Sigmoid colon (tissue), 7 donors: Measurements from ENCODE around the gene MLPH. TPM values are rescaled to one million over a fixed set of nuclear protein-coding genes. Genes with fewer than 3 reads are reported as not detected.

Experiments used
- DNase-seq: peaks from one replicate; pipeline ENCODE4 v3.0.0-alpha.2; 2019
- H3K27ac ChIP-seq, 4 donors: fragments of 200-600 bp; sonication (generic); one replicate each; pipeline ENCODE4 v1.5.1; 2016 to 2019; ENCODE audit warnings: mild to moderate bottlenecking in 1 of 4
- H3K27me3 ChIP-seq, 3 donors: fragments of 200-600 bp; sonication (generic); one replicate each; pipeline ENCODE4 v1.5.1; 2019; ENCODE audit warnings: mild to moderate bottlenecking in 1 of 3
- H3K36me3 ChIP-seq, 4 donors: fragments of 200-600 bp; sonication (generic); one replicate each; pipeline ENCODE4 v1.5.1; 2016 to 2019
- H3K4me1 ChIP-seq, 4 donors: fragments of 200-600 bp; sonication (generic); one replicate each; pipeline ENCODE4 v1.5.1; 2017 to 2019
- H3K4me3 ChIP-seq, 4 donors: fragments of 200-600 bp; sonication (generic); one replicate each; pipeline ENCODE4 v1.5.1; 2017 to 2019; ENCODE audit warnings: mild to moderate bottlenecking in 2 of 4, moderate library complexity in 1 of 4
- H3K9me3 ChIP-seq, 4 donors: fragments of 200-600 bp in 3 of 4; sonication (generic) in 3 of 4; one replicate each; pipeline versions ENCODE4 v1.5.1 to v1.6.1; 2013 to 2019
- EP300 ChIP-seq, 4 donors: sonication (generic); formaldehyde crosslinking; IDR thresholded peaks; one replicate each; pipeline ENCODE4 v1.6.1; 2017; ENCODE audit warnings: antibody characterized with exemption in 4 of 4
- POLR2A ChIP-seq, 2 donors: fragments of 450-650 bp; IDR thresholded peaks; one replicate each; pipeline ENCODE4 v1.6.1; 2016; ENCODE audit warnings: antibody characterized with exemption in 2 of 2, mild to moderate bottlenecking in 2 of 2, moderate library complexity in 2 of 2
- POLR2AphosphoS5 ChIP-seq, 4 donors: sonication (generic); formaldehyde crosslinking; IDR thresholded peaks; one replicate each; pipeline ENCODE4 v1.6.1; 2017; ENCODE audit warnings: antibody characterized with exemption in 4 of 4
- WGBS, 2 donors: extraction: QIAGEN DNeasy Blood & Tissue Kit; methylation state at CpG; one replicate each; pipeline ENCODE4 v1.1.7; 2013; 5-methylcytosine and 5-hydroxymethylcytosine counted together
- intact Hi-C: fragments of 100-400 bp; cut with DNase I; formaldehyde crosslinking; loops from one replicate; pipeline ENCODE4 v1.15.1; 2023
- polyA plus RNA-seq, 3 donors: library from polyadenylated mRNA; stranded (reverse); fragments of 200-250 nt; gene quantifications; one replicate each; pipeline ENCODE4 v1.2.3, GENCODE V29; 2013
- total RNA-seq, 4 donors: library from RNA; depleted of rRNA; stranded (reverse); fragments of >200 nt; gene quantifications; one replicate each; pipeline ENCODE4 v1.1.0, GENCODE V29; 2016
- TF ChIP-seq, protein P1 (sequence below), 4 experiments: fragments of 450-650 bp in 3 of 4; fragments of 200-600 bp in 1 of 4; IDR thresholded peaks; one replicate each; pipeline ENCODE4 v1.5.1; 2016 to 2019; ENCODE audit warnings: antibody characterized with exemption in 4 of 4, mild to moderate bottlenecking in 3 of 4, moderate library complexity in 2 of 4
- donor health status: healthy with polysubstance abuse.
- donor health status: Bipolar disorder and iron deficiency.
- donor health status: healthy.

Gene MLPH
- total and polyA plus RNA-seq, 7 donors, result 1.8 to 79.3 (median 21.9) TPM

DNA sequence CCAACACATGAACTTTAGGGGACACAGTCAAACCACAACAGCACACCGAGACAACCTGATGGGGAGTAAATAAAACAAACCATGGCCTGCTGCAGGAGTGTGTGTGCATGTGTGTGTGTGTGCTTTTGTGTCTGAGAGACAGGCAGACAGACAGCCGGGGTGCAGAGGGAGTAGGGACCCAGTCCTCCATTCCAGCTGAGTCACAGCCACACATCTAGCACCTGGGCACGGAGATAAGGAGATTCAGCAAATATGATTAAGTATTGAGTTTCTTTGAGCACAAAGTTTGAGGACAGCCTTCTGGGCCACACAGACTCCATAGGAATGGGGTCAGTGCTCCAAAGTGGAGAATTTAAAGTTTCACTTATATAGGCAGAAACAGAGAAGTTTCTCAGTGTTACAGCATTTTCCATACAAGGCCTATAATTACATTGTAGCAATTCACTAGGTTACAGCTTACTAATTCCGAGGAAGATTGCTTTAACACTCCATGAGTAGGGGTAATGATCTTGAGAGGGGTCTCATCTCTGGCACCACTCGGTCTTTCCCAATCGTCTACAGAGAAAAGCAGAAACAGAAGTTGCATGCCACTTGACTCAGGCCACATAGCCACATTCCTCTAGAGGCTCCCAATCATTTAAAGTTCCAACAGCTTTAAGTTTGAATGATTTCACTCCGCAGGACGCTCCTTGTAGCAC lies 48.5 kb downstream of the MLPH start:
- no peaks in the 10 kb centered on the region for H3K4me1 ChIP-seq
- no peaks in the 10 kb centered on the region for H3K9me3 ChIP-seq
- intact Hi-C loops, result no loop called here
- DNase-seq, result no peak
- H3K27ac ChIP-seq, result no peak overlapping the region
- 90 to 93% methylated on average over 8 of the region's 8 CpGs for whole genome bisulfite sequencing, 2 donors
- H3K4me3 ChIP-seq, result no peak overlapping the region
- TF ChIP-seq, protein P1, sequence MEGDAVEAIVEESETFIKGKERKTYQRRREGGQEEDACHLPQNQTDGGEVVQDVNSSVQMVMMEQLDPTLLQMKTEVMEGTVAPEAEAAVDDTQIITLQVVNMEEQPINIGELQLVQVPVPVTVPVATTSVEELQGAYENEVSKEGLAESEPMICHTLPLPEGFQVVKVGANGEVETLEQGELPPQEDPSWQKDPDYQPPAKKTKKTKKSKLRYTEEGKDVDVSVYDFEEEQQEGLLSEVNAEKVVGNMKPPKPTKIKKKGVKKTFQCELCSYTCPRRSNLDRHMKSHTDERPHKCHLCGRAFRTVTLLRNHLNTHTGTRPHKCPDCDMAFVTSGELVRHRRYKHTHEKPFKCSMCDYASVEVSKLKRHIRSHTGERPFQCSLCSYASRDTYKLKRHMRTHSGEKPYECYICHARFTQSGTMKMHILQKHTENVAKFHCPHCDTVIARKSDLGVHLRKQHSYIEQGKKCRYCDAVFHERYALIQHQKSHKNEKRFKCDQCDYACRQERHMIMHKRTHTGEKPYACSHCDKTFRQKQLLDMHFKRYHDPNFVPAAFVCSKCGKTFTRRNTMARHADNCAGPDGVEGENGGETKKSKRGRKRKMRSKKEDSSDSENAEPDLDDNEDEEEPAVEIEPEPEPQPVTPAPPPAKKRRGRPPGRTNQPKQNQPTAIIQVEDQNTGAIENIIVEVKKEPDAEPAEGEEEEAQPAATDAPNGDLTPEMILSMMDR (IDR thresholded peaks at IDR 0.05), result no peak
- TF ChIP-seq EP300 (IDR thresholded peaks at IDR 0.05) (no peak), POLR2AphosphoS5 (IDR thresholded peaks at IDR 0.05) (no peak), POLR2A (IDR thresholded peaks at IDR 0.05) (no peak)
- H3K27me3 ChIP-seq, result peaks cover 0 to 6% (median 0%) of the 10 kb centered on the region in 3 donors
- no peaks in the 10 kb centered on the region for H3K36me3 ChIP-seq

DNA sequence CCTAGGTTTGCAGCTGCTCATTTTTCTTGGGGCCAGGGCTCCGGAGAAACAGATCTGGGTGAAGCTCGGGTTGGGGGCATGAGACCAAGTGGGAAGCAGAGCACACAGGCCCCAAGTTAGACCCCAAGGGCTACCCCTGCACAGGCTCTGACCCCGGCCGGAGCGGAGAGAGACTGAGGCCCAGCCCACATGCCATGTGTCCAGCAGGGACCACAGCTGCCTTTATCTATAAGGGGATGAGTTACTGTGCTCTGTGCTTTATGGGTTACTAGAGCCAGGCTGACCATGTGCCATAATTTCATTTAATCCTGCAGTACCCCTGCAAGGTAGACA lies 49.0 kb downstream of the MLPH start:
- TF ChIP-seq EP300 (IDR thresholded peaks at IDR 0.05) (no peak), POLR2AphosphoS5 (IDR thresholded peaks at IDR 0.05) (no peak), POLR2A (IDR thresholded peaks at IDR 0.05) (no peak)
- TF ChIP-seq, protein P1 (IDR thresholded peaks at IDR 0.05), result no peak
- Histone ChIP-seq H3K9me3 (no peaks in the 10 kb centered on the region), H3K27ac (no peak overlapping the region), H3K4me1 (peaks cover 0 to 3% (median 0%) of the 10 kb centered on the region in 4 donors), H3K36me3 (no peaks in the 10 kb centered on the region), H3K27me3 (peaks cover 0 to 6% (median 0%) of the 10 kb centered on the region in 3 donors), H3K4me3 (no peak overlapping the region)
- no peak for DNase-seq
- 77 to 96% methylated on average over 5 of the region's 5 CpGs for WGBS, 2 donors
- intact Hi-C loops, result no loop called here

DNA sequence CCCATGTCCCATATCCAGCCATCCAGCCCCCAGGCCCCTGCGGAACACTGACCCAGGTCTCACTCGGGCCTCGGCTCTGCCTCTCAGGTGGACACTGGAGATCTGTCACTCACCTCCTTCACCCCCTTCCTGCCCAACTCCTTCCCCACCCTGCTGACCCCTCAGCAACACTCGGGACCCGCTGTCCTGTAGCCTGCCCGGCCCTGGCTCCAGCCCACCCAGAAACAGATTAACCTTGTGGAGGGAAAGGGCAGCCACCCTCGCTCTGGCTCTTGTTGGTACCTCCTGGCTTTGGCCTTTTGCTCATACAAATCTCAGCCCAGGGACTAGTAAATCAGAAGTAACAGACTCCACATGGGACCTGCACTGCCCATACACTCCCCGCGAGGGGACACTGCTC lies 49.6 kb downstream of the MLPH start:
- H3K27me3 ChIP-seq, result peaks cover 0 to 6% (median 0%) of the 10 kb centered on the region in 3 donors
- DNase-seq, result no peak
- WGBS, 2 donors, result 88 to 95% methylated on average over 9 of the region's 9 CpGs
- H3K4me1 ChIP-seq, result peaks cover 0 to 5% (median 0%) of the 10 kb centered on the region in 4 donors
- no peaks in the 10 kb centered on the region for H3K36me3 ChIP-seq
- H3K4me3 ChIP-seq, result no peak overlapping the region
- H3K27ac ChIP-seq, result no peak overlapping the region
- TF ChIP-seq EP300 (IDR thresholded peaks at IDR 0.05) (no peak), POLR2A (IDR thresholded peaks at IDR 0.05) (no peak), POLR2AphosphoS5 (IDR thresholded peaks at IDR 0.05) (no peak)
- TF ChIP-seq, protein P1 (IDR thresholded peaks at IDR 0.05), result no peak
- intact Hi-C loops, result no loop called here
- H3K9me3 ChIP-seq, result no peaks in the 10 kb centered on the region

DNA sequence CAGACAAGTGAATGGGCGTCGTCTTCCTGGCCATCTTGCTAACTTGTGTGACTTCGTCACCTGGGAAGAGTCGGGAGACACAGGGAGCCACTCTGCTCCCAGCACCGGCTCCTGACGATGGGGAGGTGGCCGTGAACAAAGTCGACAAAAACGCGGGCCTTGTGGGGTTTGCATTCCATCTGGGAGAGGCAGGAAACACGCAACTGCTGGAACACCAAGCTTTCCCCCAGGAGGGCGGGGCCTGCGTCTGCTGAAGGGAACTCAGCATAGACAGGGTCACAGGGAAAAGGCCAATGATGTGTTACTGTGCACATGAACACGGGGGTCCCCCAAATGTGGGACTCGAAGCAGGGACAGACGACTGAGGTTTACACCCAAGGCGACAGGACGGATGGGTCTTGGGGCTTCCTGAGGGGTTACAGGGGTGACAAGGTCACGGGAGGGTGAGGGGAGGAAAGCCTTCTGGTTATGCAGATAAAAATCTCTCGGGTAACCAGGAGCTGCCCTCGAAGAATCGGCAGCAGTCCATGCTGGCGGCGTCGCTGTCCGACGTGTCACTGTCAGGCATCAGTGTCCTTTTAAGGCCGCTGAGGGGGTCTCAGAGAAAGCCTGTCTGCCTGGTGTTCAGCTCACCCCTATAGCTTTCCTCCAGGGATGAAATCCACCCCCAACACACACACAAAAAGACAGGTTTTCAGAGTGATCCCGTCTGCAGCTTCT lies 51.1 kb downstream of the MLPH start:
- intact Hi-C loops, result no loop called here
- TF ChIP-seq POLR2A (IDR thresholded peaks at IDR 0.05) (no peak), POLR2AphosphoS5 (IDR thresholded peaks at IDR 0.05) (no peak), EP300 (IDR thresholded peaks at IDR 0.05) (no peak)
- TF ChIP-seq, protein P1 (IDR thresholded peaks at IDR 0.05), result no peak
- Histone ChIP-seq H3K9me3 (no peaks in the 10 kb centered on the region), H3K36me3 (no peaks in the 10 kb centered on the region), H3K27me3 (peaks cover 0 to 6% (median 0%) of the 10 kb centered on the region in 3 donors), H3K4me1 (peaks cover 0 to 5% (median 0%) of the 10 kb centered on the region in 4 donors), H3K4me3 (no peak overlapping the region), H3K27ac (no peak overlapping the region)
- 76 to 88% methylated on average over 29 of the region's 29 CpGs for whole genome bisulfite sequencing, 2 donors
- no peak for DNase-seq
